ENCODE results near the gene WDR37.
"Not testable (repeated sequence)": the region's sequence is repeated elsewhere in the genome, so short reads cannot be mapped to it uniquely, and the experiment has no call there.

WDR37 gene

GRCh38 chr10:1155791-1156615 is 99.8 kb downstream of the WDR37 start:
- no peak for DNase-seq

- DNase-seq, result no peak
These were observed 100.4 kb downstream of the WDR37 start for GRCh38 chr10:1156616-1156886.

- no peak for DNase-seq
These were observed 100.9 kb downstream of the WDR37 start for GRCh38 chr10:1156921-1157614.

GRCh38 chr10:1157615-1157933 is 101.4 kb downstream of the WDR37 start:
- no peak for DNase-seq

GRCh38 chr10:1158066-1158465 is 101.9 kb downstream of the WDR37 start:
- DNase-seq, result no peak

GRCh38 chr10:1158536-1158935 is 102.4 kb downstream of the WDR37 start:
- not testable (repeated sequence) for DNase-seq

- DNase-seq, result no peak
These were observed 103.2 kb downstream of the WDR37 start for GRCh38 chr10:1159131-1160061.

GRCh38 chr10:1160561-1161314 is 104.6 kb downstream of the WDR37 start:
- no peak for DNase-seq

- not testable (repeated sequence) for DNase-seq
These were observed 105.1 kb downstream of the WDR37 start for GRCh38 chr10:1161315-1161673.

- DNase-seq, result no peak
These were observed 106.5 kb downstream of the WDR37 start for GRCh38 chr10:1162481-1163203.

GRCh38 chr10:1163204-1163660 is 107.0 kb downstream of the WDR37 start:
- DNase-seq, result no peak

GRCh38 chr10:1163831-1164230 is 107.6 kb downstream of the WDR37 start:
- DNase-seq, result no peak

GRCh38 chr10:1166101-1166827 is 110.1 kb downstream of the WDR37 start:
- no peak for DNase-seq

- DNase-seq, result no peak
These were observed 110.7 kb downstream of the WDR37 start for GRCh38 chr10:1166828-1167275.

- no peak for DNase-seq
These were observed 112.6 kb downstream of the WDR37 start for GRCh38 chr10:1168763-1169162.

GRCh38 chr10:1169186-1169885 is 113.2 kb downstream of the WDR37 start:
- DNase-seq, result no peak

GRCh38 chr10:1169981-1170866 is 114.0 kb downstream of the WDR37 start:
- DNase-seq, result no peak

GRCh38 chr10:1170867-1171180 is 114.6 kb downstream of the WDR37 start:
- no peak for DNase-seq

GRCh38 chr10:1171182-1171581 is 115.0 kb downstream of the WDR37 start:
- no peak for DNase-seq

- DNase-seq, result no peak
These were observed 115.4 kb downstream of the WDR37 start for GRCh38 chr10:1171586-1171985.
